ENCODE data around the gene MRPL28. TPM values are rescaled to one million over a fixed set of nuclear protein-coding genes. Genes with fewer than 3 reads are reported as not detected.
"Not testable (repeated sequence)": the region's sequence is repeated elsewhere in the genome, so short reads cannot be mapped to it uniquely, and the experiment has no call there.

Gene MRPL28
- polyA plus RNA-seq, 4 donors: 36.9 to 82.5 (median 65.4) TPM

- no peak for DNase-seq (ENCODE audit: low read depth in 4 of 4, low spot score in 3 of 4)
These were observed 27.7 kb downstream of the MRPL28 start for GRCh38 chr16:342455-343213.

- not testable (repeated sequence) for DNase-seq (ENCODE audit: low read depth in 4 of 4, low spot score in 3 of 4)
These were observed 28.4 kb downstream of the MRPL28 start for GRCh38 chr16:341974-342336.

DNA sequence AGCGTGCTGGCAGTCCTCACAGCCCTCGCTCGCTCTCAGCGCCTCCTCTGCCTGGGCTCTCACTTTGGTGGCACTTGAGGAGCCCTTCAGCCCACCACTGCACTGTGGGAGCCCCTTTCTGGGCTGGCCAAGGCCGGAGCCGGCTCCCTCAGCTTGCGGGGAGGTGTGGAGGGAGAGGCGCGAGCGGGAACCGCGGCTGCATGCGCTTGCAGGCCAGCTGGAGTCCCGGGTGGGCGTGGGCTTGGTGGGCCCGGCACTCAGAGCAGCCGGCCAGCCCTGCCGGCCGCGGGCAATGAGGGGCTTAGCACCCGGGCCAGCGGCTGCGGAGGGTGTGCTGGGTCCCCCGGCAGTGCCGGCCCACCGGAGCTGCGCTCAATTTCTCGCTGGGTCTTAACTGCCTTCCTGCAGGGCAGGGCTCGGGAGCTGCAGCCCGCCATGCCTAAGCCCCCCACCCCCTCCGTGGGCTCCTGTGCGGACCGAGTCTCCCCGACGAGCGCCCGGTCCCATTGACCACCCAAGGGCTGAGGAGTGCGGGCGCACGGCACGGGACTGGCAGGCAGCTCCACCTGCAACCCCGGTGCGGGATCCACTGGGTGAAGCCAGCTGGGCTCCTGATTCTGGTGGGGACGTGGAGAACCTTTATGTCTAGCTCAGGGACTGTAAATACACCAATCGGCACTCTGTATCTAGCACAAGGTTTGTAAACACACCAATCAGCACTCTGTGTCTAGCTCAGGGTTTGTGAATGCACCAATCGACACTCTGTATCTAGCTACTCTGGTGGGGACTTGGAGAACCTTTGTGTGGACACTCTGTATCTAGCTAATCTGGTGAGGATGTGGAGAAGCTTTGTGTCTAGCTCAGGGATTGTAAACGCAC is 29.0 kb downstream of the MRPL28 start:
- not testable (repeated sequence) for DNase-seq (ENCODE audit: low read depth in 4 of 4, low spot score in 3 of 4)

- no peak for DNase-seq (ENCODE audit: low read depth in 4 of 4, low spot score in 3 of 4)
These were observed 29.8 kb downstream of the MRPL28 start for GRCh38 chr16:340370-341091.

DNA sequence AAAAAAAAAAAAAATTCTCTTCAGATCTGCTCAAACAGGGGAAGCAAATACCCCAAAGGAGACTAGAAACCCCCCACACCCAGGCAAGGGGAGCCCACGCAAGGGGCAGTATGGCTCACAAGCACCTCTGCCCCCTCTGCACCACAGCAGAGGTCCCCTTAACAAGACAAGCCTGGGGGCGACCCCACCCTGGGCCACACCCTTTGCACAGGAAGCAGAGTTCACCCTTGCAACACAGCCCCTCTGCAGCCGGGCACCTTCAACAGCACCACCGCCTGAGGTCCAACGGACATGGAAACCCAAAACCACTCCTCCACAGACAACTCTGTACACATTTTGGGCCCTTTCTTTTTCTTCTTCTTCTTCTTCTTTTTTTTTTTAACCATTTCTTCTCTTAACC is 30.7 kb downstream of the MRPL28 start:
- DNase-seq (ENCODE audit: low read depth in 4 of 4, low spot score in 3 of 4): no peak

DNA sequence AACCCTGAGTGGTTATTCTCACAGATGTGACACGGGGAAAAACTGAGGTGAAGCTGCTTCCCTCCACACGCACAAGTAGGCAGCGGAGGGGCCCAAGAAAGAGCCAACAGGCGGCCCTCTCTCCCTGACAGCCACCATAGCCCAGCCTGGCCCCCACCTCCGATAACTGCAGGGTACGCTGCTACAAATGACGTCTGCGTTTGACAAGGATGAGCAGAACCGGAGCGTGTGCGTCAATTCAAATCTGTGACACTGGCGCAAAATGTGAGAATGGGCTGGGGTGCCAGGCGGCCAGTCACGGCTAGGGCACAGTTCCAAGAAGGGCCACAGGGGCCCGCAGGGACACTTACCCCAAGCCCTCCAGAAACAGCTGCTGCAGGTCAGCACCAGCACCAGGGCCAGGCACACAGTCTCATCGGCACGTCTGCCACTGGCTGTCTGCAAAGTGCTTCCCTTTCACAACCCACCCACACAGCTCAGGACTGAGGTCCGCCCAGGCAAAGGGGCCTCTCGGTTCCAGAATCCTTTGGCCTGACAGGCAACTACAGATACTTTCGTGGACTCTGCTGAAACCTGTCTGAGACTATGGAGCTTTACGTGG is 32.3 kb downstream of the MRPL28 start:
- no peak for DNase-seq (ENCODE audit: low read depth in 4 of 4, low spot score in 3 of 4)

DNA sequence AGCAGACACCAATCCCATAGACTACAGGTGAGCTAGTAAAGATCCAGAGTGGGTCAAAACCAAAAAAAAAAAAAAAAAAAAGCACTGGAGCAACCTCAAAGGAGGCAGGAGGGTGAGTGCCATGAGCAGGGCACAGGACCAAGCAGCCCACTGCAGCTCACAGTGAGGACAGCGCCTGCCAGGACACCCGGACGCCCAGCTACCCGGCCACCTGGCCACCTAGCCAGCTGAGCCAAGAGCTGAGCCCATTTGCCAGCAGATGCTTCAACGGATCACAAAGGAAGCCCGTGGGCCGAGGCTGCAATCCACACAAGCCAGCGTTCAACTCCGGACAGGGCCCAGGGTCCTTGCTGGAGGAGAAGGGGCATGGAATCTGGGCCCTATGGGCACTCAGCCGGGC is 32.9 kb downstream of the MRPL28 start:
- DNase-seq (ENCODE audit: low read depth in 4 of 4, low spot score in 3 of 4): no peak

GRCh38 chr16:336269-336668 is 34.1 kb downstream of the MRPL28 start:
- no peak for DNase-seq (ENCODE audit: low read depth in 4 of 4, low spot score in 3 of 4)

DNA sequence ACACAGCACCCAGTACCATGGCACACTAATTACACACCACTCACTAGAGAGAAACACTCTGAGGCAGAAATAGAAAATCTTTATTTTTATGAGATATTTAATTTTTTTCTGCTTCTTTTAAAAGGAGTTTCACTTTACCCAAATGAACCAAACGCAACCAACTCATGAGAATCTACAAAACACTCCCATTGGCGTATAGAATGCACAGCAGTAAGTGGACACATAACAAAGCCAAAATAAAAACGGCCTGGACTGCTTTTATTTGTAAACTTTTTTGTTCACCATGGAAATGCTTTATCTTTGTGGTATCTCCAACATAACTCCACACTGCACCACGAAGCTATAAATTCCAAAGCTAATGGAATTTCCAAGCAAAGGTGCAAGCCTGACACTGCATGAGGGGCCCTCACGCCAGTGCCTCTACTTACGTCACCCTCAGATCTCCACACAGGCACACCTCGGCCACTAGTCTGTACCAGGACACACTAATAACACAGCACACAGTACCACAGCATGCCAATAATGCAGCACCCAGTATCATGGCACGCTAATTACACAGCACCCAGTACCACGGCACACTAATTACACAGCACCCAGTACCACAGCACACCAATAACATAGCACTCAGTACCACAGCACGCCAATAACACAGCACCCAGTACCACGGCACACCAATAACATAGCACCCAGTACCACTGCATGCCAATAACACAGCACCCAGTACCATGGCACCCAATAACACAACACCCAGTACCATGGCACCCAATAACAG is 35.3 kb downstream of the MRPL28 start:
- not testable (repeated sequence) for DNase-seq (ENCODE audit: low read depth in 4 of 4, low spot score in 3 of 4)

DNA sequence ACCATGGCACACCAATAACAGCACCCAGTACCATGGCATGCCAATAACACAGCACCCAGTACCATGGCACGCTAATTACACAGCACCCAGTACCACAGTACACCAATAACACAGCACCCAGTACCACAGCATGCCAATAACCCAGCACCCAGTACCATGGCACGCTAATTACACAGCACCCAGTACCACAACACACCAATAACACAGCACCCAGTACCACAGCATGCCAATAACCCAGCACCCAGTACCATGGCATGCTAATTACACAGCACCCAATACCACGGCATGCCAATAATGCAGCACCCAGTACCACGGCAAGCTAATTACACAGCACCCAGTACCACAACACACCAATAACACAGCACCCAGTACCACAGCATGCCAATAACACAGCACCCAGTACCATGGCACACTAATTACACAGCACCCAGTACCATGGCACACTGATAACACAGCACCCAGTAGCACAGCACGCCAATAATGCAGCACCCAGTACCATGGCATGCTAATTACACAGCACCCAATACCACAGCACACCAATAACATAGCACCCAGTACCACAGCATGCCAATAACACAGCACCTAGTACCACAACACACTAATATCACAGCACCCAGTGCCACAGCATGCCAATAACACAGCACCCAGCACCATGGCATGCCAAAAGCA is 36.0 kb downstream of the MRPL28 start:
- not testable (repeated sequence) for DNase-seq (ENCODE audit: low read depth in 4 of 4, low spot score in 3 of 4)

GRCh38 chr16:333406-334094 is 36.8 kb downstream of the MRPL28 start:
- DNase-seq (ENCODE audit: low read depth in 4 of 4, low spot score in 3 of 4): no peak

GRCh38 chr16:331181-331814 is 39.0 kb downstream of the MRPL28 start:
- DNase-seq (ENCODE audit: low read depth in 4 of 4, low spot score in 3 of 4): not testable (repeated sequence)

DNA sequence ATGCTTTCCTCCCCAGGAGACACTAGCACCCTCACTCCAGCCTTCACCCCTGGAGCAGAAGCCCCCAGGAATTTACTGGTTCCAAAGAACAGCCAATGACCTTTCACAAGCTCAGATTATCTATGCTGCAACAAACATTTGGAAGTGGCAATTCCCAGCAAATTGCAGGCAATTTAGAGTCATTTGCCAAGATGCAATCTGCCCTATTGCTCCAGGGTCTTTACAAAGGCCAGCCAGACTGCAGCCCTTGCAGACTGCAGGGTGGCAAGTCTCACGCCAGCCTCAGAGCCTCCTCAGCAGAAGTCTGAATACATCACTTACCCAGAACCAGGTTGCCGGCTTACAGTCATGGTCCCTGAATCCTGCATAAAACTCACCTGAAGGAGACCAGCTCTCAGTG is 39.6 kb downstream of the MRPL28 start:
- DNase-seq (ENCODE audit: low read depth in 4 of 4, low spot score in 3 of 4): no peak

GRCh38 chr16:325375-326145 is 44.8 kb downstream of the MRPL28 start:
- no peak for DNase-seq (ENCODE audit: low read depth in 4 of 4, low spot score in 3 of 4)

- DNase-seq (ENCODE audit: low read depth in 4 of 4, low spot score in 3 of 4): no peak
These were observed 45.6 kb downstream of the MRPL28 start for GRCh38 chr16:324451-325334.

DNA sequence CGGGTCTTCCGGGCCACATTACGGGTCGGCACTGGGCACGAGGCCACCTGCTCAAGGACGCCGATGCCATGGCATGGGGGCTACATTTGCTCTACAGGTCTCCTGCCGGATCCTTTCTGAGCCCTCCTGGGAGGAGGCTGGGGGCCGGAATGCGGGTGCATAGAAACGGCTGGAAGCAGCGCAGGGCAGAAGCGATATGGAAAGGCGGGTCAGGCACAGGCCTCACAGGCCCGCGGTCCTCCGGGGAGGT is 46.2 kb downstream of the MRPL28 start:
- no peak for DNase-seq (ENCODE audit: low read depth in 4 of 4, low spot score in 3 of 4)
